HG03521 (cell line): ENCODE data around the gene DACH1.

Source experiments
- ATAC-seq: cut with Tn5 transposase; IDR thresholded peaks from one replicate; pipeline ENCODE4 v1.9.1; 2021; ENCODE audit warnings: mild to moderate bottlenecking, moderate library complexity; ENCODE audit not compliant: unreplicated experiment

Gene DACH1

GRCh38 chr13:71714802-71715375, 152.1 kb downstream of the DACH1 start:
- no peak for ATAC-seq

GRCh38 chr13:71712988-71713653, 153.9 kb downstream of the DACH1 start:
- no peak for ATAC-seq

- no peak for ATAC-seq
These were observed 162.3 kb downstream of the DACH1 start for GRCh38 chr13:71704656-71705055.

- no peak for ATAC-seq
These were observed 163.9 kb downstream of the DACH1 start for GRCh38 chr13:71703138-71703537.

- ATAC-seq = no peak
These were observed 164.8 kb downstream of the DACH1 start for GRCh38 chr13:71702253-71702652.

DNA sequence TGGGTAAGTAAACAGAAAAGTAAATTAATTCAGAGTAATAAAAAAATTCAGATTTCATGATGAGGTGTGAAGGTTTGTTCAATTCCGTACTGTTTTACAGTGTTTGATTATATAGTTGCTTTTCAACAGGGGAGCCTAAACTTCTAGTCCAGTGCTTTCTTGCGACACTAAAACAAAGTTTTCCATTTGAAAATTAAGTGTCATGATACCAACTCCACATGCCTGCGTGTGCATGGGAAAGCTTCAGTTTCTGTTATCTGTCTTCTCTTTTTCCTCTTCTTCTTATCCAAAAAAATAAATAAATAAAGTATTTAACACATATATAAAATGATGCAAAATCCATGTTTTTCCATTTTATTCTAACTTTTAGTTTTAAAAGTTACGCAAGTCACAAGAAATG, 165.3 kb downstream of the DACH1 start:
- no peak for ATAC-seq

GRCh38 chr13:71699342-71699741, 167.7 kb downstream of the DACH1 start:
- no peak for ATAC-seq

DNA sequence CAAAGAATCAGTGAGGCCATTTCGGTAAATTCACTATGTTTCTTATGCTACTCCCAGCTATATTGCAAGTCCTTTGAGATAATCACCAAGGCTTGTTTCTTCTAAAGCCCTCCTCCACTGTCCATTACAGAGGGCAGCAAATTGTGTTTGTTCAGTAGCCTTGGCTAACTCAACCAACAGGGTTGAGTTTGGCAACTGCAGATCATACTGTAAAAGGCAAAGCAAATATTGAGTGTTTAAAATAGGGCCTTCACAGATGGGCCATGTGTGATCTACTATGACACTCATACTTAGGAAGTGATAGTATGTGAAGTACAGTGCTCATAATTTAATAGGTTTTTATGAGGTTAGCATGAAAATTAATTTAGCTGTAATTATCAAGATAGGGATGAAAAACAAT, 171.3 kb downstream of the DACH1 start:
- ATAC-seq = no peak

DNA sequence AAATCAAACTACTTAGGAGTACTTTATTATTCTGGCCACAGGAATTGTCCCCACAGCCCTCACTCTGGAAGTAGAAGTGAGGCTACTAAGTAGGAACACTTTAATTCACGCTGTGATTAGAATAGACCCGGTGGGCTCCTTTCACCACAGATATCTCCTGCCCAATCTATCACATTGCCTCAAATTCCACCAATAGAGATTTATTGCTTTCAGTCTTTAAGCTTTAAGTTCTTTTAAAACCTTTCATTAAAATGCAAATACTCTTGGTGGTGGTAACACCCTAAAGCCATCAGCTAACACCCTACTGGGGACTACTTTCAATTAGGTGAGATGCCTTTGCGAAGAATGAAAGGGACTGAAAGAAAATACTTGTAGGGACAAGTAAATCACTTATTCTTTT, 181.9 kb downstream of the DACH1 start:
- no peak for ATAC-seq

GRCh38 chr13:71681901-71682613, 184.9 kb downstream of the DACH1 start:
- ATAC-seq = no peak

DNA sequence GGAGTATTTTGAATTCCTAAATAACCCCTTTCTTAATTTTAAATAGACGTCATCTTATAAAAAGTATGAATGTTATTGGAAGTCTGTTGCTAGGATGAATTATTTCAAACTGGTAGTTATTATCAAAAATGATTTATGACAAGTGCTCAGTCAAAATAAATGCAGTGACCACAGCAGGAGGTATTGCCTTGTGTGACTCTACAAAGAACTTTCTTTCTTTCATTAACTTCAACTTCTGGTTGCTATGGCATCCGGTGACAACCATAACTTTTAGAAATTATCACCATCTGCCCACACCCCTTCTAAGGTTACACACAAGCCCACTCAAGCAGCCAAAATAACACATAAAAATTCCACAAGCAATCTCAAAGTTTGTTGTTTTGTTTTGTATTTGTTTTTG, 189.9 kb downstream of the DACH1 start:
- ATAC-seq = no peak

DNA sequence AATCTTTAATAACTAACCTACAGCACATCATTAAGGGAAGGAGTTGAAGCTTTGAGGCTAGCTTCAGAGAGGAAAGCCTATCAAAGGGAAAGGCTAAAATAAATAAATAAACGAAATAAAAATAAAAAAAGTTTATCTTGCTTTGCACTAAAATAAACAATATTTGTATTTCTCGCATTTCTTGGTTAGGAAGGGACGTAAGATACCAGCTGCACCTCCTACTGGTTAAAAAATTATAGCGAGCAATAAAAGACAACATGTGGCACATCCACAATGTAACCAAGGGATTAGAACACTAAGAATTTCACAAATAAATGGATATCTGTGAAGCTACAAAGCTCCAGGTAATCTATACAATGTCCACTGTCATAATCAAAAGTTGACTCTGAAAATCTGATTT, 194.5 kb downstream of the DACH1 start:
- ATAC-seq = no peak

DNA sequence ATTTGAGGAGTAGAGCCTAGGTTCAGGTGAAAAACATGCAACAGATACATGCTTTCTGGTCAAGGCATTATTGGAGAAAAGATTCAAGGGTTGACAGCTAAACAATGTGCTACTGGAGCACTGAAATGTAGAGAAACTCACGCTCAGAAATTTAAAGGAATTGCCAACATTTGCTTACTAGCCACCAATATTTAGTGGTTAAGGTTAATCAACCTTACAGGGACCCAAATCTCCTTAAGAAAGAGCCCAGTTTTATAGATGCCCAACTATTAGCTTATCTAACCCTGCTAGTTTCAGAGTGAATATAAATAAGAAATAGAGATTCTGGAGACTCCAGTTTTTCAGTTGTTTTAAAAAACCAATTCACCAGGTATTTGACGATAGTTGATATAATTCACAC, 203.6 kb downstream of the DACH1 start:
- ATAC-seq = no peak

GRCh38 chr13:71661921-71662320, 205.1 kb downstream of the DACH1 start:
- ATAC-seq = no peak

DNA sequence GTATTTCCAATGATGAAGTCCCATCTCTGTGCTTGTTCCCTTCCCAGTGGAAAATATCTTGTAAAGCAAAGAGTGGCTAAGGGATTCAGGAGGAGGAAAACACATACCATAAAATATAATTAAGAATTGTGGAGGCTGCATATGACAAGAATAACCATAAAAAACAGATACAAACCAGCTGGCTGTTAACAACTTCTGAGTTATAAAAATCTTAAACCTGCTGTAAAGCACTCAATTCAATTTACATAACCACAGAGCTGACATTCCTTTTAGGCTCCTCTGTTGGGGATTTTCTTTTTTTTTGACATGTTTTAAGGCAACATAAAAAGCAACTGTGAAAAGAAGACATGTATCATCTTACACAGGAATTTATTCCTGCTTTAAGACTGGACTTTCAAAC, 207.6 kb downstream of the DACH1 start:
- ATAC-seq = no peak

DNA sequence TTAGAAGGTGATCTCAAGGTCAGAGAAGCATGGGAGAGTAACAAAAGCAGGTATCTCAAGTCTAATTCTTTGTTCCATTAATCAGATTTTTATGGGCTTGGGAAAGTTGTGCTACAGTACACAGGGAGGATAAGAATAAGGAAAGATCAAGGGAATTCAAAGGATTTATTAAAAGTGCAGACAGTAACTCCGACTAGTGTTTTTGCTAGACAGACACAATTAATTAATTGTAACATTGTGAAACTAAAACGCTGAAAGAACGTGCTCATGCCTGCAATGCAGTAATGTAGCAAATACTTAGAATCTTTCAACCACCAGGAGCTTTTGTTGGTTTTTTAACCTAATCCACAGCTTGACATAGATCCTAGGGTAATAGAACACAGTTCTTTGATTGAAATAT, 221.5 kb downstream of the DACH1 start:
- ATAC-seq = no peak

- no peak for ATAC-seq
These were observed 222.4 kb downstream of the DACH1 start for GRCh38 chr13:71644579-71644978.

GRCh38 chr13:71643448-71643860, 223.6 kb downstream of the DACH1 start:
- ATAC-seq = no peak

GRCh38 chr13:71638751-71639150, 228.3 kb downstream of the DACH1 start:
- ATAC-seq = no peak

- ATAC-seq = no peak
These were observed 232.2 kb downstream of the DACH1 start for GRCh38 chr13:71634602-71635443.

DNA sequence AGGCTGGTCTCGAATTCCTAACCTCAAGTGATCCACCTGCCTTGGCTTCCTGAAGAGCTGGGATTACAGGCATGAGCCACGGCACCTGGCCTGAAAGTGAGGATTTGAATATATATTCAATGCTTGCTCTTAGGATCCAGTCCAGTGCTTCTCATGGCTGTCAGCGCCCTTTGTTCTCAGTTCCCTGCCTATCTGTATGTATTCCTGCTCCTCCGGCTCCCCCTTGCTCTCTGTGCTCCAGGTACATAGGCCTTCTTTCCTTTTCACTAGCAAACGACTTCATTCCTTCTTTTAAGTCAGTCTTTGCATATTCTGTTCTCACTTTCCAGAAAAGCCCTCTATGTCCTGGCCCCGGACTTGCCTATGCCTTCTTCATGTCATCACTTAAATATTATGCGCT, 232.8 kb downstream of the DACH1 start:
- no peak for ATAC-seq
